ENCODE results near the gene CASP10. TPM values are rescaled to one million over a fixed set of nuclear protein-coding genes. Genes with fewer than 3 reads are reported as not detected.

CASP10 gene
- total RNA-seq, 4 donors from 2014 or later, result 38.2 to 71.1 (median 46.2) TPM

DNA sequence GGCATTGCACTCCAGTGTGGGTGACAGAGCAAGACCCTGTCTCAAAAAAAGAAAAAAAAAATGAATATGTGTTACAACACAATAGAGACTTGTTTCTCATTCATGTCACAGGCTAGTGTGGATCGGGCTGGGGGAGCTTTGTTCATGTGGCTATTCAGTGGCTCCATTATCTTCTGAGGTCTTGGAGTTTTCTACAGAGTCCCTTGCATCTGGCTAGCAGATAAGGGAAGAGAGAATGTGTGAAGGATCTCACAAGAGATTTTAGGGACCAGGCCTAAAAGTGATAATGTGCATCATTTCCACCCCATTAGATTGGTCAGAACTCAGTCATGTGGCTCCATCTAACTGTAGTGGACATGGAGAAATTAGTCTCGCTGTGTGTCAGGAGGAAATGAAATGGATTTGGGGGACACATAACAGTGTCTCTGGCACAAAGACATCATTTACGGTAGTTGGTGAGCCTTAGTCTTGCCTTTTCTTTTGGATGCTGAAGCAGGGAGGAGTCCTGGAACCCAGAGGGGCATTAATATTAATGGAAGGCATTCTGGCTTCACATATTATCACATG is 32.4 kb upstream of the CASP10 start:
- Histone ChIP-seq H3K4me1 (peaks cover 0 to 46% (median 2%) of the 10 kb centered on the region in 4 donors), H3K36me3 (peaks cover 0 to 62% (median 2%) of the 10 kb centered on the region in 3 donors), H3K4me3 (no peak overlapping the region), H3K27ac (peak overlapping the region; percentile 57 to 87 (median 75)), H3K27me3 (no peaks in the 10 kb centered on the region), H3K9me3 (no peaks in the 10 kb centered on the region)
- TF ChIP-seq, protein P1, sequence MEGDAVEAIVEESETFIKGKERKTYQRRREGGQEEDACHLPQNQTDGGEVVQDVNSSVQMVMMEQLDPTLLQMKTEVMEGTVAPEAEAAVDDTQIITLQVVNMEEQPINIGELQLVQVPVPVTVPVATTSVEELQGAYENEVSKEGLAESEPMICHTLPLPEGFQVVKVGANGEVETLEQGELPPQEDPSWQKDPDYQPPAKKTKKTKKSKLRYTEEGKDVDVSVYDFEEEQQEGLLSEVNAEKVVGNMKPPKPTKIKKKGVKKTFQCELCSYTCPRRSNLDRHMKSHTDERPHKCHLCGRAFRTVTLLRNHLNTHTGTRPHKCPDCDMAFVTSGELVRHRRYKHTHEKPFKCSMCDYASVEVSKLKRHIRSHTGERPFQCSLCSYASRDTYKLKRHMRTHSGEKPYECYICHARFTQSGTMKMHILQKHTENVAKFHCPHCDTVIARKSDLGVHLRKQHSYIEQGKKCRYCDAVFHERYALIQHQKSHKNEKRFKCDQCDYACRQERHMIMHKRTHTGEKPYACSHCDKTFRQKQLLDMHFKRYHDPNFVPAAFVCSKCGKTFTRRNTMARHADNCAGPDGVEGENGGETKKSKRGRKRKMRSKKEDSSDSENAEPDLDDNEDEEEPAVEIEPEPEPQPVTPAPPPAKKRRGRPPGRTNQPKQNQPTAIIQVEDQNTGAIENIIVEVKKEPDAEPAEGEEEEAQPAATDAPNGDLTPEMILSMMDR (IDR thresholded peaks at IDR 0.05), result no peak
- no peak for TF ChIP-seq POLR2A (IDR thresholded peaks at IDR 0.05)
- no peak for DNase-seq

DNA sequence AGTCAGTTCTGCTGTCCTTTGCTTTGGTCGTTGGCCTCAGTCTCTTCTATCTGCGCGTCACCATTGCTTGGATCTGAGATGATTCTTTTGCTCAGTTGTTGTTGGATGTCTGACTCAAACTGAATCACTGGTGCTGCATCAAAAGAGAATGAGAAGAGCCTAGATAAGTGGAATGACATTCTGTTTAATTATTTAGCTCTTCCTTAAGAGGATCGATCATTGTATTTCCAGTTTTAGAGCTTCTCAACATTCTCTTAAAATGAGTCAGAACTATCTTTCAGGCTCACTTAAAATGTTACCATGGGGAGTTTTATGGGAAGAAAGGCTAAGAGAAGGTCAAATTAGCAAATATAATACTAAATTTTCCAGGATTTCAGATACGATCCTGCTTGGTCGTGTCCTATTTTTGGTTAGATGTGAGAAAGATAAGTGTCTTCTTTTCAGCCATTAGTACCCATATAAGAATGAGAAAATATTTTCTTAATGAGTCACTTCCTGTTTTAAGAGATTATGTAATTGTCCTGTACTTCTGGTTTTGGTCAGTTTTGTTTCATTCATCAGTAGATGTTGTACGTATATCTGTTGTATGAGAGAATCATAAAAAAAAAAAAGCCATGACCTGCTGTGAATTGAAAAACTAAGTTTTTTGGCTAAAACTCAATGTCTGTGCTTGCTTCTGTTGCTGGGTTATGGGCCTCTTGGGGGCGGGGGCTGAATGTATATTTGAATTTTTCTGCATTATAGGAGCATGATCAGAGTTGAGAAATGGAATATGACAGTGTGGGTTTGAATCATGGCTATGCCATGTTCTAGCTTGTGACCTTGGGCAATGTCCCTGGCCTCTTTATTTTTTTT is 31.6 kb upstream of the CASP10 start:
- Histone ChIP-seq H3K4me1 (peaks cover 0 to 45% (median 2%) of the 10 kb centered on the region in 4 donors), H3K36me3 (peaks cover 0 to 62% (median 2%) of the 10 kb centered on the region in 3 donors), H3K27me3 (no peaks in the 10 kb centered on the region), H3K27ac (peak overlapping the region; percentile 57 to 87 (median 75)), H3K9me3 (no peaks in the 10 kb centered on the region), H3K4me3 (no peak overlapping the region)
- DNase-seq, result no peak
- TF ChIP-seq, protein P1 (IDR thresholded peaks at IDR 0.05), result no peak
- TF ChIP-seq POLR2A (IDR thresholded peaks at IDR 0.05), result no peak

DNA sequence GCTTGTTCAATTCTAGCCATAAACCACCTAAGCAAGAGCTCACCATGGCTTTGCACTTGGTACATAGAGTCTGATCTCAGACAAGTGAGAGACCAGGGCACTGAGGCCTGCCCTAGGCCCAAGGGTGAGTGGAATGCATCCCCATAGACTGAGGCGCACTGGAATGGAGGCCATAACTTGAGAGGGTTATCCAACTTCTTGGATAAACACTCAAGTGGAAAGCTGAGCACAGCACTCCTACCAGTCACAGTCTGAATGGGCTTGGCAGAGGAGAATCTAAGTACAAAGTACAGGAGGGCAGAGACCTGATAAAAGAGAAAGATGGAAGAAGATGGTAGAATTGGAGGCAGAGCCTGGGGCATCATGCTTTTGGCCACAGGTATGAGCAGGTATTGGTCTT is 30.4 kb upstream of the CASP10 start:
- no peak overlapping the region for H3K4me3 ChIP-seq
- H3K9me3 ChIP-seq, result no peaks in the 10 kb centered on the region
- no peaks in the 10 kb centered on the region for H3K27me3 ChIP-seq
- peaks cover 0 to 56% (median 4%) of the 10 kb centered on the region in 4 donors for H3K4me1 ChIP-seq
- TF ChIP-seq, protein P1 (IDR thresholded peaks at IDR 0.05), result no peak
- TF ChIP-seq POLR2A (IDR thresholded peaks at IDR 0.05), result no peak
- peaks cover 0 to 63% (median 2%) of the 10 kb centered on the region in 3 donors for H3K36me3 ChIP-seq
- H3K27ac ChIP-seq, result peak overlapping the region; percentile 57 to 87 (median 67)
- no peak for DNase-seq

DNA sequence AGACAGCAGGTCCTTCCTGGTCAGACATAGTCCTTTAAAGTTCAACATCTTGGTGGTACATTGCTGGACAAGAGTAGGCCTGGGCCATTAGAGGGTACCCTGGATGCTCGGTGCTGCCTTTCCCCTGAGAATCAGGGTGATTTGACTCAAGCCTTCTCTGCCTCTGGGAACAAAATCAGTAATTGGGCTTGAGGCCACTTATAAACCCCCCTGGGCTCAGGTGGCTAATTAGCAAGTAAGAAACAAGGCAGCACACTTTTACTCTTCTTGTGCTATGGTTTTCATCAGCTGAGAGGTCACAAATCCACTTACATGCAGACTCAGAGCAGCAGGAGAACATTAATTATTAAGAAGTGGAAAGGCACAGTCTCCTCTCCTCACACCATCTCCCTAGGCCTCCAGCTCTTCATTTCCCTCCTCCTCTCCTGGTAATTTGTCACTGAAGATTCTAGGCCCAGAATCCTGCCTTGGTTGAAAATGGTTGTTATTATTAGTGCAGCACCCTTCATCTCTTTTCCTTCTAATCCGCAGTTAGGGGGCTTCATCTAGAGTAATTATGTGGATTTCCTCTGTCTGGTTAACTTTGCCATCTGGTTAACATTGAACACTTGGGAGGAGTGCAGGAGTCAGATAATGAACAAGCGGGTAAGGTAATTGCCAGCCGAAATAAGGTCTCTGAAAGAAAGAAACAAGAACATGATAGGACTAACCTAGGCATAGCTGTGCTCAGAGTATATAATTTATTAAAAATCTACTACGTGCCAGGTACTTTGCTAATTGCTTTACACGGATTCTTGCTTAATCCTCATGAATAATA is 29.7 kb upstream of the CASP10 start:
- Histone ChIP-seq H3K9me3 (no peaks in the 10 kb centered on the region), H3K36me3 (peaks cover 0 to 69% (median 2%) of the 10 kb centered on the region in 3 donors), H3K4me1 (peaks cover 0 to 59% (median 7%) of the 10 kb centered on the region in 4 donors), H3K27me3 (no peaks in the 10 kb centered on the region), H3K27ac (peak overlapping the region in 3 of 4 donors; percentile 6 to 87 (median 60)), H3K4me3 (no peak overlapping the region)
- no peak for DNase-seq
- TF ChIP-seq POLR2A (IDR thresholded peaks at IDR 0.05), result no peak
- TF ChIP-seq, protein P1 (IDR thresholded peaks at IDR 0.05), result no peak

DNA sequence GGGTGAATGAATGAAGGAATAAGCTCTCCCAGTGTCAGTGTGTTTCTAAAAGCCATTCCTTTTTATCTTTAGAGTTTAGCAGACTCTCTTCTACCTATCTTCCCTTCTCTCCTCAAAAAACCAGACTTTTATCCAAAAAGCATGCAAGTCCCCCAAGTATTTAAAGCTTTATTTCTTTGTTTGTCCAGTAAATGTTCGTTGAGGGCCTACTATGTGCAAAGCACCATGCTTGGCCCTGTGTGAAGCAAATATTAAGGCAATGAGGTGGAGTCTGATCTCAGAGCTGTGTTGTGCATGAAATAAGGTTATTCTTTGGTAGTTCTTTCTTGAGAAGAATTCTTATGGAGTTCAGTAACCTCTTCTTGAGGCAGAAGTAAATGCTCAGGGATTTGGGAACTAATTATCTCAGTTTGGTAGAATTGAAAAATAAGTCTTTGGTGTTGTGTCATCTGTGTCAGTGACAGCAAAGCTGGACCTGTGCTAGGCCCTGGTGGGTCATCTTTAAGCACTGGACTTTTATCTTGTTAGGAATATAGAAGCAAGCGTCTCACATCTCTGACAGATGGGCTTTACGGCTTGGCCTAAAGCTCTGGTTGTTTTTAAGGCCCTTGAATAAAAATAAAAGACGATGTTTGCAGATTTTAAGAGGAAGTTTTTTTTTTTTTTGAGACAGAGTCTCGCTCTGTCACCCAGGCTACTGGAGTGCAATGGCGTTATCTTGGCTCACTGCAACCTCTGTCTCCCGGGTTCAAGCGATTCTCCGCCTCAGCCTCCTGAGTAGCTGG is 28.1 kb upstream of the CASP10 start:
- no peak for TF ChIP-seq POLR2A (IDR thresholded peaks at IDR 0.05)
- TF ChIP-seq, protein P1 (IDR thresholded peaks at IDR 0.05), result no peak
- H3K4me3 ChIP-seq, result no peak overlapping the region
- H3K9me3 ChIP-seq, result no peaks in the 10 kb centered on the region
- peak overlapping the region in 3 of 4 donors; percentile 7 to 75 (median 21) for H3K27ac ChIP-seq
- peaks cover 0 to 81% (median 2%) of the 10 kb centered on the region in 3 donors for H3K36me3 ChIP-seq
- DNase-seq, result no peak
- peaks cover 0 to 55% (median 11%) of the 10 kb centered on the region in 4 donors for H3K4me1 ChIP-seq
- H3K27me3 ChIP-seq, result no peaks in the 10 kb centered on the region

Measured in Peyer's patch (tissue), 4 donors.